ENCODE results near the gene SYK.

DNA sequence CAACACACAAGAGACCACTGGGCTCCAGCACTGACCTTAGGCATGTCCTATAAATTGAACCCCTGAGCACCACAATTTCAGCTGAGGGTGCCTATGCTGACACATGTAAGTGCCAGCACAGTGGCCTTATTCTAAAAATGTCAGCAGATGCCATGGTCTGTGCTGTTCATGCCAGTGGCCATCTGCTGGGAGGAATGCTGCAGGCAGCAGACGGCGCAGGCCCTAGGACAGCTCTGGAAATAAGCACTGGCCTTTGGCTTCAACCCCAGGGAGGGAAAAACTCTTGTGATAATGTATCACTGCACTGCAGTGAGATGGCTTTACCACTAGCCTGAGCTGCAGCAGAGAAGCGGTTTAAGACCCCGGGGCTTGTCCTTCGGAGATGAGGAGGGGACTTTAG is 98.5 kb downstream of the SYK start:
- TF ChIP-seq EZH2 (IDR thresholded peaks at IDR 0.05; ENCODE audit: insufficient read depth, low read length) = no peak
- TF ChIP-seq, protein P1, sequence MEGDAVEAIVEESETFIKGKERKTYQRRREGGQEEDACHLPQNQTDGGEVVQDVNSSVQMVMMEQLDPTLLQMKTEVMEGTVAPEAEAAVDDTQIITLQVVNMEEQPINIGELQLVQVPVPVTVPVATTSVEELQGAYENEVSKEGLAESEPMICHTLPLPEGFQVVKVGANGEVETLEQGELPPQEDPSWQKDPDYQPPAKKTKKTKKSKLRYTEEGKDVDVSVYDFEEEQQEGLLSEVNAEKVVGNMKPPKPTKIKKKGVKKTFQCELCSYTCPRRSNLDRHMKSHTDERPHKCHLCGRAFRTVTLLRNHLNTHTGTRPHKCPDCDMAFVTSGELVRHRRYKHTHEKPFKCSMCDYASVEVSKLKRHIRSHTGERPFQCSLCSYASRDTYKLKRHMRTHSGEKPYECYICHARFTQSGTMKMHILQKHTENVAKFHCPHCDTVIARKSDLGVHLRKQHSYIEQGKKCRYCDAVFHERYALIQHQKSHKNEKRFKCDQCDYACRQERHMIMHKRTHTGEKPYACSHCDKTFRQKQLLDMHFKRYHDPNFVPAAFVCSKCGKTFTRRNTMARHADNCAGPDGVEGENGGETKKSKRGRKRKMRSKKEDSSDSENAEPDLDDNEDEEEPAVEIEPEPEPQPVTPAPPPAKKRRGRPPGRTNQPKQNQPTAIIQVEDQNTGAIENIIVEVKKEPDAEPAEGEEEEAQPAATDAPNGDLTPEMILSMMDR (IDR thresholded peaks at IDR 0.05; ENCODE audit: insufficient read depth, low read depth, low read length) = no peak
